ENCODE measurements around the gene LRTM2. TPM values are rescaled to one million over a fixed set of nuclear protein-coding genes. Genes with fewer than 3 reads are reported as not detected.

LRTM2 gene
- total RNA-seq, 1 experiment from 2014 or later = not detected

DNA sequence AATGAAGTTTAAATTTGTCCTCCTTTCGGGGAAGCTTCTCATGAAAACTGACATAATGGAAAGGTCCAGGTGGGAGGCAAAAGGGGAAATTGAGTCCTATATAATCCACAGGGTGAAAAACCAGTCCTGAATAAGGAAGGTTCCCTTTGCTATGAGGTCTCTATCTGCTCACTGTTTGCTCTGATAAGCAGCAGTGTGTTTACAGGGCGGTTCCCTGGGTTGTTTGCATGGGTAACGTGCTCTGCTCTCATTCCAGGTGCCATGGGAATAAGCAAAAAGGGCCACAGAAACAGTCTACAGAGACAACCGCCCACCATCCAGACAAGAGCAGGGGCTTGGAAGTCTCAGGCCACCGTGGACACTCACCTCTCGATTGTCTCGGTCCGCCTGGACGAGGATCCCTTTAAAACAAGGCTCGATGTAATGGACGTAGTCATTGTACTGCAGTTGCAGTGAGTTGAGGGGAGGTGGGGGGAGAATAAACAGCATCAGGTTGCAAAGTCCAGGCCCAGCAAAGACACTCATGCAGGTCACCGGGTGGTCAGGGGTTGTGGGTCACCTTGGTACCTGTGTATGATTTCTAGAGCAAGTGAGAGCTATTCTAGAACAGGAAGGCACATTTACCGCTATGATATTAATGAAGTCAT is 65.4 kb downstream of the LRTM2 start:
- in situ Hi-C loops (cut with HindIII; ENCODE audit: low pct_unique_long_range_greater_than_20kb, low sequenced_read_pairs) = no loop called here
- DNase-seq (ENCODE audit: low read depth) = no peak

Other genes starting within 250 kb of the LRTM2 start
- 11.9 and 16.2 TPM in 2 replicates for gene FBXL14, start 226.0 kb upstream of the LRTM2 start, total RNA-seq (2014; rRNA removed; shearing (Covaris generic); ENCODE audit: low replicate concordance)
- 4.9 and 9.2 TPM in 2 replicates for gene WNT5B, start 191.3 kb upstream of the LRTM2 start, total RNA-seq (2014; rRNA removed; shearing (Covaris generic); ENCODE audit: low replicate concordance)
- gene ADIPOR2, start 129.5 kb upstream of the LRTM2 start, total RNA-seq (2014; rRNA removed; shearing (Covaris generic); ENCODE audit: low replicate concordance) = 33.9 and 35.6 TPM in 2 replicates
- gene CACNA2D4, start 98.1 kb downstream of the LRTM2 start, total RNA-seq (2014; rRNA removed; shearing (Covaris generic); ENCODE audit: low replicate concordance) = not detected in 2 replicates
- gene DCP1B, start 183.9 kb downstream of the LRTM2 start, total RNA-seq (2014; rRNA removed; shearing (Covaris generic); ENCODE audit: low replicate concordance) = 14.2 and 42.4 TPM in 2 replicates
- 0.32 and 1.2 TPM in 2 replicates for gene CACNA1C, start 232.4 kb downstream of the LRTM2 start, total RNA-seq (2014; rRNA removed; shearing (Covaris generic); ENCODE audit: low replicate concordance)